Measurements from ENCODE around the gene MAP2K1. TPM values are rescaled to one million over a fixed set of nuclear protein-coding genes. Genes with fewer than 3 reads are reported as not detected.

MAP2K1 gene
- total and polyA plus RNA-seq, 9 of the 15 experiments (the other 6 are each of a cell fraction or from before 2014, with no cell fraction given), result 7.5 to 58.3 (median 30.0) TPM

DNA sequence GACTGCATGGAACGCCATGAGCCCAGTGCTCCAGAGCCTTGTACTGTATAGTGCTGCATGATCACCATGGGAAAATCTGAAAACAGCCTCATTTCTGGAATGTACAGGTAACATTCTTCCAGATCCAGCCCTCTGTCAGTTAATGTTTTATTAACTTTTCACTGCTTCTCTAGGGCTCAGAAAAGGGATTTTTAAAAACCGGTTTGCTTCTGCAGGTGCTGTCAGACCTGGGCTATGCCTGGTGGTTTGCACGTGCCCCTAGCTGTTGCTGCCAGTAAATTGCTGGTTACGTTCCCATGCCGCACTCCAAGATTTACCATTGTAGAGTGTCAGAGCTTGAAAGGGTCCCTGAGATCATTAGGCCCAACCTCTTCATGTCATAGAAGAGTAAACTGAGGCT lies 101.8 kb downstream of the MAP2K1 start:
- in situ Hi-C loops (cut with MboI) (no loop called here), intact Hi-C loops (cut with micrococcal nuclease) (no loop called here)
- H3K9me3 ChIP-seq (replicated peaks; ENCODE audit: control insufficient read depth, insufficient read depth, low read depth, low read length), result no peaks in the 10 kb centered on the region
- no peaks in the 10 kb centered on the region for H3K27me3 ChIP-seq (ENCODE audit: control insufficient read depth in 2 of 2, insufficient read depth in 2 of 2, low read length in 2 of 2)
- FAIRE-seq, result no peak
- H3K9me1 ChIP-seq (ENCODE audit: control insufficient read depth, insufficient read depth, low read length), result no peaks in the 10 kb centered on the region
- ChIA-PET POLR2A (interaction anchor here (1.1 kb wide), 1 partner anchor 34 kb away, joined by 3 read pairs; no protein-coding TSS in a partner anchor), CTCF (ENCODE audit: low intra/inter-chr PET ratio) (no interaction called here)
- no peak for ATAC-seq
- no peaks in the 10 kb centered on the region for H3K79me2 ChIP-seq (ENCODE audit: control insufficient read depth, insufficient read depth, low read length)
- H3K4me1 ChIP-seq (replicated peaks in 1 of 2; ENCODE audit: control insufficient read depth in 2 of 2, insufficient read depth in 2 of 2, low read length in 2 of 2), result peaks cover 4 to 5% of the 10 kb centered on the region in 2 experiments; a peak in 3 of 5 replicates
- BruUV-seq (replicated peaks), result no TSS peak
- no peak overlapping the region for H3K4me3 ChIP-seq
- no peak for DNase-seq (ENCODE audit: extremely low read depth in 1 of 4, low spot score in 3 of 4)
- peaks cover 85% of the 10 kb centered on the region for H3K36me3 ChIP-seq (ENCODE audit: control insufficient read depth, insufficient read depth, low read length)
- H3K9ac ChIP-seq (ENCODE audit: insufficient read depth in 1 of 2, low read depth in 2 of 2, low read length in 2 of 2), result no peak overlapping the region
- no peak overlapping the region for H3K27ac ChIP-seq (ENCODE audit: extremely low read depth, low read depth, low read length)
- H2AFZ ChIP-seq (ENCODE audit: low read depth, low read length), result no peak overlapping the region
- 85% methylated on average over 5 of the region's 5 CpGs for WGBS (ENCODE audit: insufficient coverage, low coverage, missing lambda C conversion rate)
- H4K20me1 ChIP-seq (replicated peaks; ENCODE audit: control insufficient read depth, insufficient read depth, low read length), result no peaks in the 10 kb centered on the region
- no peak overlapping the region for H3K4me2 ChIP-seq (ENCODE audit: insufficient read depth, low read length)
- TF ChIP-seq, protein P1, sequence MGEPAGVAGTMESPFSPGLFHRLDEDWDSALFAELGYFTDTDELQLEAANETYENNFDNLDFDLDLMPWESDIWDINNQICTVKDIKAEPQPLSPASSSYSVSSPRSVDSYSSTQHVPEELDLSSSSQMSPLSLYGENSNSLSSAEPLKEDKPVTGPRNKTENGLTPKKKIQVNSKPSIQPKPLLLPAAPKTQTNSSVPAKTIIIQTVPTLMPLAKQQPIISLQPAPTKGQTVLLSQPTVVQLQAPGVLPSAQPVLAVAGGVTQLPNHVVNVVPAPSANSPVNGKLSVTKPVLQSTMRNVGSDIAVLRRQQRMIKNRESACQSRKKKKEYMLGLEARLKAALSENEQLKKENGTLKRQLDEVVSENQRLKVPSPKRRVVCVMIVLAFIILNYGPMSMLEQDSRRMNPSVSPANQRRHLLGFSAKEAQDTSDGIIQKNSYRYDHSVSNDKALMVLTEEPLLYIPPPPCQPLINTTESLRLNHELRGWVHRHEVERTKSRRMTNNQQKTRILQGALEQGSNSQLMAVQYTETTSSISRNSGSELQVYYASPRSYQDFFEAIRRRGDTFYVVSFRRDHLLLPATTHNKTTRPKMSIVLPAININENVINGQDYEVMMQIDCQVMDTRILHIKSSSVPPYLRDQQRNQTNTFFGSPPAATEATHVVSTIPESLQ (CRISPR knock-in tag; IDR thresholded peaks at IDR 0.05), result no peak
- TF ChIP-seq EP300 (IDR thresholded peaks at IDR 0.05; ENCODE audit: low read length) (no peak), JUN (IDR thresholded peaks at IDR 0.05; ENCODE audit: borderline replicate concordance, low read depth, low read length) (no peak), JUN (CRISPR knock-in tag; IDR thresholded peaks at IDR 0.05; ENCODE audit: borderline replicate concordance) (no peak)
- TF ChIP-seq, protein P2, sequence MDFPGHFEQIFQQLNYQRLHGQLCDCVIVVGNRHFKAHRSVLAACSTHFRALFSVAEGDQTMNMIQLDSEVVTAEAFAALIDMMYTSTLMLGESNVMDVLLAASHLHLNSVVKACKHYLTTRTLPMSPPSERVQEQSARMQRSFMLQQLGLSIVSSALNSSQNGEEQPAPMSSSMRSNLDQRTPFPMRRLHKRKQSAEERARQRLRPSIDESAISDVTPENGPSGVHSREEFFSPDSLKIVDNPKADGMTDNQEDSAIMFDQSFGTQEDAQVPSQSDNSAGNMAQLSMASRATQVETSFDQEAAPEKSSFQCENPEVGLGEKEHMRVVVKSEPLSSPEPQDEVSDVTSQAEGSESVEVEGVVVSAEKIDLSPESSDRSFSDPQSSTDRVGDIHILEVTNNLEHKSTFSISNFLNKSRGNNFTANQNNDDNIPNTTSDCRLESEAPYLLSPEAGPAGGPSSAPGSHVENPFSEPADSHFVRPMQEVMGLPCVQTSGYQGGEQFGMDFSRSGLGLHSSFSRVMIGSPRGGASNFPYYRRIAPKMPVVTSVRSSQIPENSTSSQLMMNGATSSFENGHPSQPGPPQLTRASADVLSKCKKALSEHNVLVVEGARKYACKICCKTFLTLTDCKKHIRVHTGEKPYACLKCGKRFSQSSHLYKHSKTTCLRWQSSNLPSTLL (IDR thresholded peaks at IDR 0.05), result no peak
- TF ChIP-seq, protein P3, sequence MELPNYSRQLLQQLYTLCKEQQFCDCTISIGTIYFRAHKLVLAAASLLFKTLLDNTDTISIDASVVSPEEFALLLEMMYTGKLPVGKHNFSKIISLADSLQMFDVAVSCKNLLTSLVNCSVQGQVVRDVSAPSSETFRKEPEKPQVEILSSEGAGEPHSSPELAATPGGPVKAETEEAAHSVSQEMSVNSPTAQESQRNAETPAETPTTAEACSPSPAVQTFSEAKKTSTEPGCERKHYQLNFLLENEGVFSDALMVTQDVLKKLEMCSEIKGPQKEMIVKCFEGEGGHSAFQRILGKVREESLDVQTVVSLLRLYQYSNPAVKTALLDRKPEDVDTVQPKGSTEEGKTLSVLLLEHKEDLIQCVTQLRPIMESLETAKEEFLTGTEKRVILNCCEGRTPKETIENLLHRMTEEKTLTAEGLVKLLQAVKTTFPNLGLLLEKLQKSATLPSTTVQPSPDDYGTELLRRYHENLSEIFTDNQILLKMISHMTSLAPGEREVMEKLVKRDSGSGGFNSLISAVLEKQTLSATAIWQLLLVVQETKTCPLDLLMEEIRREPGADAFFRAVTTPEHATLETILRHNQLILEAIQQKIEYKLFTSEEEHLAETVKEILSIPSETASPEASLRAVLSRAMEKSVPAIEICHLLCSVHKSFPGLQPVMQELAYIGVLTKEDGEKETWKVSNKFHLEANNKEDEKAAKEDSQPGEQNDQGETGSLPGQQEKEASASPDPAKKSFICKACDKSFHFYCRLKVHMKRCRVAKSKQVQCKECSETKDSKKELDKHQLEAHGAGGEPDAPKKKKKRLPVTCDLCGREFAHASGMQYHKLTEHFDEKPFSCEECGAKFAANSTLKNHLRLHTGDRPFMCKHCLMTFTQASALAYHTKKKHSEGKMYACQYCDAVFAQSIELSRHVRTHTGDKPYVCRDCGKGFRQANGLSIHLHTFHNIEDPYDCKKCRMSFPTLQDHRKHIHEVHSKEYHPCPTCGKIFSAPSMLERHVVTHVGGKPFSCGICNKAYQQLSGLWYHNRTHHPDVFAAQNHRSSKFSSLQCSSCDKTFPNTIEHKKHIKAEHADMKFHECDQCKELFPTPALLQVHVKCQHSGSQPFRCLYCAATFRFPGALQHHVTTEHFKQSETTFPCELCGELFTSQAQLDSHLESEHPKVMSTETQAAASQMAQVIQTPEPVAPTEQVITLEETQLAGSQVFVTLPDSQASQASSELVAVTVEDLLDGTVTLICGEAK (IDR thresholded peaks at IDR 0.05), result no peak
- TF ChIP-seq, protein P3 (CRISPR knock-in tag; IDR thresholded peaks at IDR 0.05), result no peak
